GM19099 (cell line): ENCODE measurements around the gene HOXB8.

Experiments used
- POLR2A ChIP-seq: IDR thresholded peaks from 3 replicates; pipeline ENCODE4 v1.6.1; 2011; ENCODE audit warnings: low read depth; ENCODE audit not compliant: insufficient read length; ENCODE audit errors: extremely low read depth

HOXB8 gene

GRCh38 chr17:48630925-48631692, 16.0 kb upstream of the HOXB8 start:
- no peak for TF ChIP-seq POLR2A

DNA sequence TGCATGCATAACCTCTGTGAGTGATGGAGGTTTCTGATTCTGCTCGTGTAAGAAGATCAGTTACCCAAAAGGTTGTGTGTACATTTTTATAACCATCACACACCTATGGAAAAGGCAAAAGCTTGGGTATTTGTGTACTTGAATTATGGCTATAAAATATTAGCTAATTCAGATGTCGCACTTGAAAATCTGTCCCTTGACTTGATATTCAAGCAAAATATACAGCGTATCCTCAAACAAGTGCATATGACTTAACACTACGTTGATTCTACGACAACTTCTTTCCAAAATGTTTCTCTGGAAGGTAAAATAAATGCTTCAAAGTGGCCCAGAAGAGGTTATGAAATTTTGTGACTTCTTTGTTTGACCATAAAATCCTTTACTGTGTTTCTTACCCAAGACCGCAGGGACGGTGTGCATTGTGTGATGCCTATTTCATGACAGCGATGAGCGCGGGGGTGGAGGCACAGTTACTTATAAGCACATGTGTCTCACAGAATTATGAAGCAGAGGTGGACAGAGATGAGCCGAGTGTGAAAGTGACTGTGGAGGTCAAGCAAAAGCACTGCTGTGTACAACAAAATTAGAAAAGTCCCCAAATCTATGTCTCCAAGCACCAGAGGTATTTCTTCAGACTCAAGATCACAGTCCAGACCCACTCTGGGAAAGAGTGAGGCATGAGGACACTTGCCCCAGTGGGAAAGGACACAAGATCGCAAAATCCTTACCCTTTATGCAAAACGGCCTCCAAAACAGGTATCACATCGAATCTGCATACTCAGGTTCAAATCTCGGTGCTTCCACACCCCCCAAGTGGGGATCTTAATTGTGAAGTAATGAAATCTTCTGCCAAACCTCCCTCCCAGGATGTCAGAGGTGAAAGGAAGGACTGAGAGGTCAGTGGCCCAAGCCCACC, 15.2 kb upstream of the HOXB8 start:
- no peak for TF ChIP-seq POLR2A

DNA sequence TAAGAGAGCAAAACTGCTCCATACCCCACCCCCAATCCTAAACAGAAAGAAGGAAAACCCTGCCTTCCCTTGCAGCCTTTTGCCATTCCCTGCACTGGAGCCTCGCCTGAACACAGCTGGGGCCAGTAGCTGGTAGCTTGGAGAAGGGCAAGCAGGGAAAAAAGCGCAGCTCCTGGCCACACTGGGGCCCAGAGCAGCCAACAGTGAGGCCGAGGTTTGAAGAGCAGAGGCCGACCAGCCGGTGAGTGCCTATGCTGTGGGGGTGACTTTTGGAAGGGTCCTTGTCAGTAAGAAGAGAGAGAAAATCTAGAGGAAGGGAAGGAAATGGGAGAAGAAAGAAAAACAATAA, 14.3 kb upstream of the HOXB8 start:
- no peak for TF ChIP-seq POLR2A

DNA sequence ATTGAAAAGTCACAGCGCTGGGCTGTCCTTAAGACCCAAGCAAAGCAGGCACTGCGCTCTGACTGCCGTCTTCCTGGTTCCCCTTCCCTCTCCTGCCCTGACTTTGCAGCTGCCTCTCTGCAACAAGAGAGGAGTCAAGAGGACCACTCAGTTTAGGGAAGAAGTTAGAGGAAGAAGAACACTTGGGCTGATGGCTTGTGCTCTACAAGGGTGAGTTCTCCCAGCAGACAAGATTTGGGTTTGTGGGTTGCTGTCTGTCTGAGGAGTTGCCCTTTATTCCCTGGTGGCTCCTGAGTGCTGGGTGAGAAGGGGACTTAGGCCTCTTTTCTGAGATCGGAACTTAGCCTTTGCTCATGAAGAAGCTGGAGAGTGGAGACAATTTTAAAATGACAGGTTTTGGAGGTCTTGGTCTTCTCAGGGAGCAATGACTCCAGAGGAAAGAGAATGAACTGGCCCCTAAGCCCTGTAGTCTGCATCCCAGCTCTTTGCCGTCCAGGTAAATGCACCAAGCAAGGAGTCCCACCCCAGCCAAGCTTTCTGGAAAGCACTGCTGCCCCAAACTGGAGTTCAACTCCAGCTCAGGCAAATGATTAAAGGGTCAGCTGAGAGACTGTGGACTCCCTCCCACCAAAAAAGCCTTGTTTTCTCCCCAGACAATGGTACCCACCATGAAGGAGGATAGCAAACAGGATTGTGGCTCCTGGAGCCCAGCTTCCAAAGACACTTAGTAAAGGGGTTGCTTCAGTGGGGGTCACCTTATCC, 13.7 kb upstream of the HOXB8 start:
- no peak for TF ChIP-seq POLR2A

DNA sequence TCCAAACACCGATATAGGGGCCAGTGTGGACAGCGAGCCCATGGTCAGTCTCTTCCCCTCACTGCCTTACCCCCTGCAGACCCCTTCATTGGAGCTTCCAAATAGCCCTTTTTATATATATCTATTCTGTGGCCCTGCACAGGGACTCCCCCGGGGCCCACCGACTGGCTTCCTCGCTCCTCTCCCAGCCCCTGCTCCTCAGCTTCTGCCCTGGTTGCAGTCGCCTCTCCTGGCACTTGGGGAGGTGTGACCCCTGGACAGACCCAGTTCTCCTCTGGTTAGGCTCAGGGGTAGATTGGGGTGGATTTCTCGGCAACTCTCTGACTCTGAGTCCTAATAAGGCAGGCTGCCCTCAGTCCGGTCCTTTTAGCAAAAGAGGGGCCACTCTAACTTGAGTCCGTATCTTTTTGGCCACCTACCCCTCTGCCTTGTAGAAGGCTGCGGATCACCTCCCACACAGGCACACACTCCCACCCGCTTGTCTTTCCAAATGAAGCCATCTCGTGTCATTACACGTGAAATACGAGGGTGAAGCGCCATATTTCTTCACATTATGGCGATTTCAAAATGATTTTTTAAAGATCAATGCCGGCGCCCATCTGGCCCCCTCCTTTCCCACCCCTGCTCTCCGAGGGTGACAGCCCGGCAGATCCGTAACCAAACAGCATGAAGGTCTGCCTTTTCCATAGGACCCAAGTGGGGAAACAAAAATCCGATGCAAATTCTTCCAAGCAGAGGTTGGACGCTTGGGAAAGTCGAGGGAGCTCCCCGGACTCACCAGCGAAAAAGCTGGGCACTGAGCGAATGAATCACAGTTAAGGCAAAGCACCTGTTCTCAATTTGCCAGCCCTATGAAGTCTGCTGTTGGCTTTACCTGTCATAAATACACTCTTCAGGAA, 12.8 kb upstream of the HOXB8 start:
- TF ChIP-seq POLR2A, result no peak

- no peak for TF ChIP-seq POLR2A
Observed at GRCh38 chr17:48627118-48627597, 12.1 kb upstream of the HOXB8 start.

GRCh38 chr17:48626245-48627117, 11.4 kb upstream of the HOXB8 start, which contains the start of gene HOXB9:
HOXB9 (minus strand) TSS chr17:48626358; CDS start chr17:48626269, 89 bp downstream.
- TF ChIP-seq POLR2A, result no peak

DNA sequence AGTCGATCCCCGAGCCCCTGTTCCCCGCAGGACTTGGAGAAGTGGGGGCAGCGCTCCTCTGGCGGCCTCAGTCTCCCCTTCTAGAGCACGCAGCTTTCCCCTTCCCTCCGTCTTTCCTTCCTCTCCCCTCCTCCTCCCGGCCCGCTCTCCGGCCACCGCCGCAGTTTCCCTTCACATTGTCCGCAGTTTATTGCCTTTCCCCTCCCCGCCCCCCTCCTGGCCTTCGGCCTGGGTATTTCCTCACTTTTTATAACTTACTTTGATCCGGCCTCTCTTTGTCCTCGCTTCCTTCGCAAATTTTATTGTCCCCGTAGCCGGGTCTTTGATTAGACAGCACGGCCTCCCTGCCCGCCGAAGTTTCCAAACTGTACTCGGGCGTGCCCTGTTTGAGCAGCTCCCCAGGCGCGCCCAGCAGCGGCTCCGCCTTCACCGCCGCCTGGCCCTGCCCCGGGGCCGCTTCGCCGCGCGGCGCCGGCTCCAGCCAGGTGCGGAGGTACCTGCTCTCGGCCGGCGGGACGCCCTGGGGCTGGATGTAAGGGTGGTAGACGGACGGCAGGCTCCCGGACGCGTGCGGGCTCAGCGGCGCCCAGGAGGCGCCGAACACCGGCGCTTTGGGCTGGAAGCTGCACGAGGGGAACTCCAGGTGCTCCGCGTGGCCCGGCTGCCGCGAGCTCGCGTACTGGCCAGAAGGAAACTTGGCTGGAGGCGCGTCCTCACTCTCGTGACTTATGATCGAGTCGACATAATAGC, 10.6 kb upstream of the HOXB8 start:
- TF ChIP-seq POLR2A, result no peak

- TF ChIP-seq POLR2A, result no peak
Observed at GRCh38 chr17:48624544-48625494, 9.7 kb upstream of the HOXB8 start.

DNA sequence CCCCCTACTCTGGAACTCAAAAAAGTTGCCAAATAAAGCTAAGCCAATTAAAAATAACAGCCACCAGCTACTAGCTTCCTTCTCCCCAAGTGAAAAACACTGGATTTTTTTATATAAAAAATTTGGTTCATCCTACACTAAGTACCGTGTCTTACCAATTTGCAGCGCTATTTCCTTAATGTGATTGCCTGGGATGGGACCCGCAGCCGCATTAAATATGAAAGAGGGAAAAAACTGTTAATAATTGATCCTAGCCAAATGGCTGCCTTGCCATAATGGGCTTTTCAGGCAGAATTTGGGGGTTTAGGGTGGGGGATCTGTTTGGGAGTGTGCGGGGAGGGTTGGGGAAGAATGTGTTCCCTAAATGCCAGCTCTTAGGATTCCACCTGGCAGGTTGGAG, 9.0 kb upstream of the HOXB8 start:
- TF ChIP-seq POLR2A, result no peak

- no peak for TF ChIP-seq POLR2A
Observed at GRCh38 chr17:48623583-48623982, 8.5 kb upstream of the HOXB8 start.
